ENCODE measurements around the gene NTRK2. TPM values are rescaled to one million over a fixed set of nuclear protein-coding genes. Genes with fewer than 3 reads are reported as not detected.
A peak's percentile ranks its signal among the peaks of the same experiment; 100 is the strongest.

The NTRK2 gene
- total RNA-seq, 1 experiment from 2014 or later = not detected

DNA sequence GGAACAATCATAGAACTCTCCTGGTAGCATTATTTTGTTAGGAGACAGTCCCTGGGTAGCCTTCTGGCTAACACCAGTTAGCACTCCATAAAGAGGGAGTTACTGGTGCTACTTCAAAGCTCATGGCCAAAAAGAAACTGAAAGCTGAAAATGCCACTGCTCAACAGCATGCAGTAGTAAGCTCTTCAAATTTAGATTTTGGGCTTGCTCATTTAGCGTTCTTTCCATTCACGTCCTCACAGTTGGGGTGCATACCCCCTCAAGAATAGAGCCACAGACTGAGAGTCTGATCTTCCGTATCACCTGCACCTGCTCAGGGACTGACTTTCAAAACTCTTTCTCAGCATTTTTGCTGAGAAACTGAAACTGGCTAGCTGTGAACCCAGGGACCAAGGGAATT is 24.7 kb downstream of the NTRK2 start:
- Histone ChIP-seq H3K4me2 (ENCODE audit: low read depth, low read length, poor library complexity, severe bottlenecking) (no peak overlapping the region), H3K27me3 (ENCODE audit: low read length) (no peaks in the 10 kb centered on the region), H3K9ac (ENCODE audit: low read length) (no peak overlapping the region), H3K9me3 (ENCODE audit: low read length) (no peaks in the 10 kb centered on the region), H2AFZ (ENCODE audit: low read length) (no peak overlapping the region), H3K4me1 (ENCODE audit: low read length) (no peaks in the 10 kb centered on the region), H3K4me3 (ENCODE audit: low read length) (no peak overlapping the region), H4K20me1 (ENCODE audit: insufficient read depth, low read depth, low read length) (no peaks in the 10 kb centered on the region), H3K79me2 (ENCODE audit: low read length) (no peaks in the 10 kb centered on the region), H3K36me3 (ENCODE audit: insufficient read depth, low read length) (no peaks in the 10 kb centered on the region), H3K9me2 (replicated peaks; ENCODE audit: insufficient read depth, low read length) (no peaks in the 10 kb centered on the region), H3K27ac (ENCODE audit: low read length) (no peak overlapping the region)
- DNase-seq = no peak

DNA sequence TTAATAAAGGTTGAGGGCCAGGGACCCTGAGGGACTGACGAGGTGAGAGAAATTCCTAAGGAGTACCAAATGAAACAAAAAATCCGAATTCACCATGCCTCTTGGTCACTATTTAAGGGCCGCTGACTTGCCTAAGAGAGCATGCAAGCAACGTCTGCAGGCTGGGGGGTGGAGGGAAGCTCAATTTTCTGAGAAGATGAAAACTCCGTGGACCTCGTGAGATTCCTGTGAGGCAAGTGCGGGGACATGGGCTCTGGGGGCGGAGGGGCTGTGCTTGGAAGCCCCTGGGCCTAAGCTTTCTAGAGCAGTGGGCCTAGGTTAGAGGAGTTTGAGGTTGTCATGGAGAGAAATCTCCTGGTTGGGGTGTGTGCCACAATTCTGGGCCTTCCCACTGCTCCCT is 27.5 kb downstream of the NTRK2 start:
- no peaks in the 10 kb centered on the region for H3K9me3 ChIP-seq (ENCODE audit: low read length)
- H3K36me3 ChIP-seq (ENCODE audit: insufficient read depth, low read length) = no peaks in the 10 kb centered on the region
- no peak overlapping the region for H3K4me3 ChIP-seq (ENCODE audit: low read length)
- no peak overlapping the region for H3K27ac ChIP-seq (ENCODE audit: low read length)
- H3K27me3 ChIP-seq (ENCODE audit: low read length) = no peaks in the 10 kb centered on the region
- H4K20me1 ChIP-seq (ENCODE audit: insufficient read depth, low read depth, low read length) = no peaks in the 10 kb centered on the region
- H3K4me2 ChIP-seq (ENCODE audit: low read depth, low read length, poor library complexity, severe bottlenecking) = no peak overlapping the region
- H3K9me2 ChIP-seq (replicated peaks; ENCODE audit: insufficient read depth, low read length) = no peaks in the 10 kb centered on the region
- H2AFZ ChIP-seq (ENCODE audit: low read length) = no peak overlapping the region
- H3K79me2 ChIP-seq (ENCODE audit: low read length) = no peaks in the 10 kb centered on the region
- DNase-seq = no peak
- no peak overlapping the region for H3K9ac ChIP-seq (ENCODE audit: low read length)
- no peaks in the 10 kb centered on the region for H3K4me1 ChIP-seq (ENCODE audit: low read length)

DNA sequence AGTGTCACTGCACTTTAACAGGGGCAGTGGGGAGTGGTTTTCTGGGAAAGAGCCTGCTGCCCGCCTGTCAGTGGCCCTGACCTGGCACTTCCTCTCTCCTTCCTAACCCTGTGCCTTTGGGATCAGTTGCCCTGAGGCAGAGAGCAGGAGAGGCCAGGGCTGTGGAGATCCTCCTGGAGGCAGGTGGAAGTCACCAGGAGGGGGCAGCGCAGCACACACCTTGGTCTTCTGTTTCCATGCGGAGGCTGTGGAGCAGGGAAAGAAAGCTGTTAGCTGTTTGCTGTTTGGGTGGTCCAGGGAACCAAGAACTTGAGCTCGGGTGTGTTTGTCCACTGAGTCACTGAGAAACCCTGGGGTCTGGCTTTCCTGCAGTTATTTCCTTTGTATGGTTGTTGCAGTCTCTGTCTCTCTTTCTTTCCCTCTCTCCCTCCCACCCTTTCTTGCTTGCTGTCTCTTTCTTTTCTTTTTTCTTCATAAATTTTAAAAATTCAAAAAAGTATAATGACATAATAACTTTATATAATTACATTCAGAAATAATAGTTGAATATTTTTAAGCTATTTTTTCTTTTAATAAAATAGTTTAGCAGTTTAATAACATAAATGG is 28.1 kb downstream of the NTRK2 start:
- Histone ChIP-seq H4K20me1 (ENCODE audit: insufficient read depth, low read depth, low read length) (no peaks in the 10 kb centered on the region), H3K27ac (ENCODE audit: low read length) (no peak overlapping the region), H3K9me2 (replicated peaks; ENCODE audit: insufficient read depth, low read length) (no peaks in the 10 kb centered on the region), H3K27me3 (ENCODE audit: low read length) (no peaks in the 10 kb centered on the region), H3K79me2 (ENCODE audit: low read length) (no peaks in the 10 kb centered on the region), H3K9ac (ENCODE audit: low read length) (no peak overlapping the region), H3K36me3 (ENCODE audit: insufficient read depth, low read length) (no peaks in the 10 kb centered on the region), H3K4me1 (ENCODE audit: low read length) (no peaks in the 10 kb centered on the region), H2AFZ (ENCODE audit: low read length) (no peak overlapping the region), H3K9me3 (ENCODE audit: low read length) (no peaks in the 10 kb centered on the region), H3K4me2 (ENCODE audit: low read depth, low read length, poor library complexity, severe bottlenecking) (no peak overlapping the region), H3K4me3 (ENCODE audit: low read length) (no peak overlapping the region)
- DNase-seq = peak; percentile 71

- Histone ChIP-seq H2AFZ (ENCODE audit: low read length) (no peak overlapping the region), H4K20me1 (ENCODE audit: insufficient read depth, low read depth, low read length) (no peaks in the 10 kb centered on the region), H3K9ac (ENCODE audit: low read length) (no peak overlapping the region), H3K4me1 (ENCODE audit: low read length) (no peaks in the 10 kb centered on the region), H3K9me2 (replicated peaks; ENCODE audit: insufficient read depth, low read length) (no peaks in the 10 kb centered on the region), H3K36me3 (ENCODE audit: insufficient read depth, low read length) (no peaks in the 10 kb centered on the region), H3K9me3 (ENCODE audit: low read length) (no peaks in the 10 kb centered on the region), H3K27ac (ENCODE audit: low read length) (no peak overlapping the region), H3K4me3 (ENCODE audit: low read length) (no peak overlapping the region), H3K27me3 (ENCODE audit: low read length) (no peaks in the 10 kb centered on the region), H3K4me2 (ENCODE audit: low read depth, low read length, poor library complexity, severe bottlenecking) (no peak overlapping the region), H3K79me2 (ENCODE audit: low read length) (no peaks in the 10 kb centered on the region)
- no peak for DNase-seq
These were observed 28.8 kb downstream of the NTRK2 start for GRCh38 chr9:84698323-84698722.

- Histone ChIP-seq H3K36me3 (ENCODE audit: insufficient read depth, low read length) (no peaks in the 10 kb centered on the region), H3K9ac (ENCODE audit: low read length) (no peak overlapping the region), H4K20me1 (ENCODE audit: insufficient read depth, low read depth, low read length) (no peaks in the 10 kb centered on the region), H3K79me2 (ENCODE audit: low read length) (no peaks in the 10 kb centered on the region), H3K4me2 (ENCODE audit: low read depth, low read length, poor library complexity, severe bottlenecking) (no peak overlapping the region), H3K9me3 (ENCODE audit: low read length) (no peaks in the 10 kb centered on the region), H3K27me3 (ENCODE audit: low read length) (no peaks in the 10 kb centered on the region), H3K27ac (ENCODE audit: low read length) (no peak overlapping the region), H3K9me2 (replicated peaks; ENCODE audit: insufficient read depth, low read length) (no peaks in the 10 kb centered on the region), H3K4me1 (ENCODE audit: low read length) (no peaks in the 10 kb centered on the region), H3K4me3 (ENCODE audit: low read length) (no peak overlapping the region), H2AFZ (ENCODE audit: low read length) (no peak overlapping the region)
- no peak for DNase-seq
These were observed 30.5 kb downstream of the NTRK2 start for GRCh38 chr9:84699984-84700383.

GRCh38 chr9:84701801-84702200 is 32.3 kb downstream of the NTRK2 start:
- Histone ChIP-seq H4K20me1 (ENCODE audit: insufficient read depth, low read depth, low read length) (no peaks in the 10 kb centered on the region), H3K4me2 (ENCODE audit: low read depth, low read length, poor library complexity, severe bottlenecking) (no peak overlapping the region), H3K9me2 (replicated peaks; ENCODE audit: insufficient read depth, low read length) (no peaks in the 10 kb centered on the region), H3K36me3 (ENCODE audit: insufficient read depth, low read length) (no peaks in the 10 kb centered on the region), H3K4me1 (ENCODE audit: low read length) (no peaks in the 10 kb centered on the region), H3K27ac (ENCODE audit: low read length) (no peak overlapping the region), H2AFZ (ENCODE audit: low read length) (no peak overlapping the region), H3K4me3 (ENCODE audit: low read length) (no peak overlapping the region), H3K27me3 (ENCODE audit: low read length) (no peaks in the 10 kb centered on the region), H3K9ac (ENCODE audit: low read length) (no peak overlapping the region), H3K79me2 (ENCODE audit: low read length) (no peaks in the 10 kb centered on the region), H3K9me3 (ENCODE audit: low read length) (no peaks in the 10 kb centered on the region)
- DNase-seq = no peak

DNA sequence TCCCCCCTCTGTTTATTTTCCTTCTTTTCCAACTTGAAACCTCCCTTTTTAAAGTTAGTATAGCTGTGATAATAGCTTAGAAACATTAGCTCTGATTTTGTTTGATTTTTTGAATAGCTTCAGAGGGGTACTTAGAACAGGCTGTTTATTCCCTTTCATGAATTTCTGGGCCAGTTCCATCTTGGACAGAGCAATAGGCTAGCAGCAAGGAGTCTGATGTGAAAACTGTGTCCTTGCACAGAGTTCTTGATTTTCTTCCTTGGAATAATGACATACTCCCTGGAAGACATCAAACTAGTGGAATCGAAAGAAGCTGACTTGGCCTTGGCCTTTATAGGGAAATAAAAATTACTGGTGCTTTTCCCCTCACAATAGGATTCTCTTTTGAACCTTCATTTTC is 32.9 kb downstream of the NTRK2 start:
- Histone ChIP-seq H3K79me2 (ENCODE audit: low read length) (no peaks in the 10 kb centered on the region), H4K20me1 (ENCODE audit: insufficient read depth, low read depth, low read length) (no peaks in the 10 kb centered on the region), H3K4me2 (ENCODE audit: low read depth, low read length, poor library complexity, severe bottlenecking) (no peak overlapping the region), H3K4me1 (ENCODE audit: low read length) (no peaks in the 10 kb centered on the region), H3K27ac (ENCODE audit: low read length) (no peak overlapping the region), H3K36me3 (ENCODE audit: insufficient read depth, low read length) (no peaks in the 10 kb centered on the region), H3K9me2 (replicated peaks; ENCODE audit: insufficient read depth, low read length) (no peaks in the 10 kb centered on the region), H3K9me3 (ENCODE audit: low read length) (no peaks in the 10 kb centered on the region), H3K4me3 (ENCODE audit: low read length) (no peak overlapping the region), H2AFZ (ENCODE audit: low read length) (no peak overlapping the region), H3K9ac (ENCODE audit: low read length) (no peak overlapping the region), H3K27me3 (ENCODE audit: low read length) (no peaks in the 10 kb centered on the region)
- no peak for DNase-seq

- Histone ChIP-seq H3K36me3 (ENCODE audit: insufficient read depth, low read length) (no peaks in the 10 kb centered on the region), H3K4me1 (ENCODE audit: low read length) (no peaks in the 10 kb centered on the region), H3K9me2 (replicated peaks; ENCODE audit: insufficient read depth, low read length) (no peaks in the 10 kb centered on the region), H3K79me2 (ENCODE audit: low read length) (no peaks in the 10 kb centered on the region), H3K9ac (ENCODE audit: low read length) (no peak overlapping the region), H3K27me3 (ENCODE audit: low read length) (no peaks in the 10 kb centered on the region), H3K4me2 (ENCODE audit: low read depth, low read length, poor library complexity, severe bottlenecking) (no peak overlapping the region), H3K9me3 (ENCODE audit: low read length) (no peaks in the 10 kb centered on the region), H3K4me3 (ENCODE audit: low read length) (no peak overlapping the region), H3K27ac (ENCODE audit: low read length) (no peak overlapping the region), H2AFZ (ENCODE audit: low read length) (no peak overlapping the region), H4K20me1 (ENCODE audit: insufficient read depth, low read depth, low read length) (no peaks in the 10 kb centered on the region)
- DNase-seq = no peak
These were observed 34.3 kb downstream of the NTRK2 start for GRCh38 chr9:84703793-84704192.

DNA sequence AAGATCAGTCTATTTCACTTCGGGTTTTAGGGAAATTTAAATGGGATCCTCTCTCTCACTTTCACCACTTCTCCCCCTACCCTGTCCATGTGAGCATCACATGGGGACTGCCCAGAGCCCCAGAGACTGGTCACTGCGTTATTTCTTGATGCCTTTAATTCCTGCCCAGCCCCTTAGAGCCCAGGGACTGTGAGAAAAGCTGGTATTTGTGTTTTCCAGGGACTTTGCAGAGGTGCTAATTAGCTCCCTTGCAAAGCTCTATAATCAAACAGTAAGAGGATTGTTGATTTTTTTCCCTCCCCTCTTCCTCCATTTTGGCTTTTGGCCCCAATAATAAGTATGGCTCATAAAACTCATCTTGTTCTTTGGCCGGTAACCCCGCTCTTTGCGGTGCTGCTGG is 35.6 kb downstream of the NTRK2 start:
- Histone ChIP-seq H3K9ac (ENCODE audit: low read length) (no peak overlapping the region), H3K79me2 (ENCODE audit: low read length) (no peaks in the 10 kb centered on the region), H2AFZ (ENCODE audit: low read length) (no peak overlapping the region), H3K9me2 (replicated peaks; ENCODE audit: insufficient read depth, low read length) (no peaks in the 10 kb centered on the region), H3K27me3 (ENCODE audit: low read length) (no peaks in the 10 kb centered on the region), H3K4me3 (ENCODE audit: low read length) (no peak overlapping the region), H3K36me3 (ENCODE audit: insufficient read depth, low read length) (no peaks in the 10 kb centered on the region), H3K27ac (ENCODE audit: low read length) (no peak overlapping the region), H3K9me3 (ENCODE audit: low read length) (no peaks in the 10 kb centered on the region), H3K4me1 (ENCODE audit: low read length) (no peaks in the 10 kb centered on the region), H4K20me1 (ENCODE audit: insufficient read depth, low read depth, low read length) (no peaks in the 10 kb centered on the region), H3K4me2 (ENCODE audit: low read depth, low read length, poor library complexity, severe bottlenecking) (no peak overlapping the region)
- DNase-seq = no peak

Measured in Karpas-422 (cell line).